ENCODE results near the gene DDX27. TPM values are rescaled to one million over a fixed set of nuclear protein-coding genes. Genes with fewer than 3 reads are reported as not detected.

DDX27 gene
- total and polyA plus RNA-seq, 9 of the 15 experiments (the other 6 are each of a cell fraction or from before 2014, with no cell fraction given): 17.9 to 79.3 (median 57.0) TPM

GRCh38 chr20:49279677-49280462 lies 60.7 kb downstream of the DDX27 start (continued):
- TF ChIP-seq NFIC (IDR thresholded peaks at IDR 0.05) (no peak), SIN3A (IDR thresholded peaks at IDR 0.05; ENCODE audit: borderline replicate concordance in 2 of 2, control insufficient read depth in 1 of 2, low read depth in 2 of 2, low read length in 2 of 2) (peak; percentile 44 to 84; a peak in 1 of 4 replicates), RFX5 (IDR thresholded peaks at IDR 0.05; ENCODE audit: low read depth, low read length) (no peak), ADNP (tag; IDR thresholded peaks at IDR 0.05) (0 out of 2 replicates have a peak, but pooled peaks have one; percentile 11), CEBPG (CRISPR knock-in tag; IDR thresholded peaks at IDR 0.05) (no peak), CEBPG (tag; conservative IDR thresholded peaks at IDR 0.05 in 1 of 2, IDR thresholded peaks at IDR 0.05 in 1 of 2) (peak in 1 of 2 experiments; percentile 7; a peak in 2 of 4 replicates), POLR2AphosphoS5 (IDR thresholded peaks at IDR 0.05; ENCODE audit: control insufficient read depth, insufficient read depth, low read depth, low read length) (peak; percentile 61; the same call in 1 of the 2 replicates), ZNF311 (CRISPR knock-in tag; IDR thresholded peaks at IDR 0.05) (no peak), CGGBP1 (CRISPR knock-in tag; IDR thresholded peaks at IDR 0.05) (no peak), SRF (CRISPR knock-in tag; IDR thresholded peaks at IDR 0.05) (0 out of 4 replicates have a peak, but pooled peaks of 1 of the 2 experiments have one; percentile 18)
